Inferior parietal cortex (tissue), 1 donor: ENCODE measurements around the gene DOCK6.

Source experiments
- DNase-seq: peaks from one replicate; pipeline ENCODE4 v3.0.0-alpha.2; 2016; ENCODE audit errors: extremely low spot score

Gene DOCK6

DNA sequence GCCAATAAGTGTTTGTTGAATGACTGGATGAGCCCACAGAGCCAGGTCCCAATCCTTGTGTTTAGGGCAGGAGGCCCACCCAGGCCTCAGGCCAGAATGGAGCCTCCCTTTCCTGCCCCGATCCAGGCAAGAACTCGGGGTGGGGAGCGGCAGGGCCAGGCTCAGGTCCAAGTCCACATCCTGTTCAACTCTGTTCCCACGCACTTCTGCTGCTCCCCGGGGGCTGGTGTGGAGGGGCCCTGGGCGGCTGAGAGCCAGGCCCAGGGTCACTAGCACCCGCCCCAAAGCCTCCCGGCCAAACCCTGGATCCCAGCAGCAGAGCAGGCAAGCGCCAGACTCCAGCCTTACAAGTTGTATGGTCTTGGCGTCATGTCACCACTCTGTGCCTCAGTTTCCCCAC is 14.9 kb downstream of the DOCK6 start:
- DNase-seq = no peak

- DNase-seq = no peak
Observed at GRCh38 chr19:11246941-11247340, 15.4 kb downstream of the DOCK6 start.

- no peak for DNase-seq
Observed at GRCh38 chr19:11244846-11245589, 17.3 kb downstream of the DOCK6 start.

DNA sequence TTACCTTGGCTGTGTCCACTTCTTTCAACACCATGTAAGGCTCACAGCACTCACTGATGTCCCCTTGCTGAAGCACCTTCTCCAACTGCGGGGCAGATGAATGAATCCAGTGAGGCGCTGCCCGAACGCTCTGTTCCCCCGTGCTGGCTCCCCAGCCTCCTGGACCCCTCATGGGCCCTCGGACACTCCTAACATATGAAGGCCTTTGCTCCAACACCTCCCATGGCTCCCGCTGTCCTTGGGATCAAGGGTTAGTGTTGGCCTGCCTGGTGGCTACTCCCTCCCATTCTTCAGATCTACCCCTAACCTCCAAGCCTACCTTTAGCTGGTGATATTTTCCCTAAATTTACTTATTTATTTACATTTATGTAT is 18.5 kb downstream of the DOCK6 start:
- no peak for DNase-seq

GRCh38 chr19:11242864-11243797 is 19.2 kb downstream of the DOCK6 start:
- DNase-seq = peak; percentile 59

DNA sequence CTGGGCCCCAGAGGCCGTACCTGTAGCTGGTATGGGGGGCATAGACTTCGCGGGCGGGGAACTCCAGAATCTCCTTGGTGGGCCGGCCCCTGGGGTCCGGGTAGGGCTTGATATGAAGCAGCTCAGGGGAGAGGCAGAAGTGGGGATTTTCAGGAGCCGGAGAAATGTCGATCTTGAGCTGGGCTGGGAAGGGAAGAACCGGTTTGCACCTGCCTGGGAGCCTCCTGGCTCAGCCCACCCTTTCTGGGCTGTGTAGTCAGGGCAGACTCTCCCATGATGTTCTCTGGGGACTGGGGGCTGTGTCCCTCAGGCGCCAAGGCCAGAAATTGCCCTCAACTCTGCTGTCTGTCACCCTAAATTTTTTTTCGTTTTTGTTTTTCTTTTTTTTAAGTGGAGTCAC is 20.3 kb downstream of the DOCK6 start:
- DNase-seq = no peak

DNA sequence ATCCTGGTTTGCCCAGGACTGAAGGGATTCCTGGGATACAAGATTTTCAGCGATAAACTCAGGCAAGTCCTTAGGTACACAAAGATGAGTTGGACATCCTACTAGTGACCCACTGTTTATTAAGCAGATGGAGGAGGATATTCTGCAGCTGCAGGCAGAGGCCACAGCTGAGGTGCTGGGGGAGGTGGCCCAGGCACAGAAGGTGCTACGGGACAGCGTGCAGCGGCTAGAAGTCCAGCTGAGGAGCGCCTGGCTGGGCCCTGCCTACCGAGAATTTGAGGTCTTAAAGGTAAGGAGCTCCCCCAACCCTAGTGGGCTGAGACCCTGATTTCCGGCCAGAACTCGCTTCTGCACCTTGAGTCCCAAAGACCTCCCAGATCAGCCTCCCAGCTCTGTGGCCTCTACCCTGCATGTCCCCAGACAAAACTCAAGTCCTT is 22.3 kb downstream of the DOCK6 start:
- DNase-seq = no peak

DNA sequence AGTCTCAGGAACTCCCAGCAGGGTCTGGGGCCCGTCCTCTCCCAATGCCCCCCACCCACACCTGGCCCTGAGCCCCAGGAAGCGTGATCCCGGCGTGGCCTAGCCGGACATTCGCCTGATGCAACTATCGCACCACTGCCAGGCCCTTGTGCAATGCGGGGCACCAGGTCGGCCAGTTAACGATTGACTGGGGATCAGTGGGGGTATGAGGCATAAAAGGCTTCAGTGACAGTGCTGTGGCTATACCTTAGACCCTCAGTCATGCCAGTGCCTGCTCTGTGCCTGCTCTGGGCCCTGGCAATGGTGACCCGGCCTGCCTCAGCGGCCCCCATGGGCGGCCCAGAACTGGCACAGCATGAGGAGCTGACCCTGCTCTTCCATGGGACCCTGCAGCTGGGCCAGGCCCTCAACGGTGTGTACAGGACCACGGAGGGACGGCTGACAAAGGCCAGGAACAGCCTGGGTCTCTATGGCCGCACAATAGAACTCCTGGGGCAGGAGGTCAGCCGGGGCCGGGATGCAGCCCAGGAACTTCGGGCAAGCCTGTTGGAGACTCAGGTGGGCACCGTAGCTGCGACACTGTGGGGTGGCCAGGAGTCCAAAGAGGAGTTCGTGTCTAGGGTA is 22.8 kb downstream of the DOCK6 start, which contains the start of gene ANGPTL8:
TSS of gene ANGPTL8 (plus strand) at position 243 of the 624 bp plus-strand sequence. CDS start at position 262, 19 bp downstream.
- DNase-seq = no peak

DNA sequence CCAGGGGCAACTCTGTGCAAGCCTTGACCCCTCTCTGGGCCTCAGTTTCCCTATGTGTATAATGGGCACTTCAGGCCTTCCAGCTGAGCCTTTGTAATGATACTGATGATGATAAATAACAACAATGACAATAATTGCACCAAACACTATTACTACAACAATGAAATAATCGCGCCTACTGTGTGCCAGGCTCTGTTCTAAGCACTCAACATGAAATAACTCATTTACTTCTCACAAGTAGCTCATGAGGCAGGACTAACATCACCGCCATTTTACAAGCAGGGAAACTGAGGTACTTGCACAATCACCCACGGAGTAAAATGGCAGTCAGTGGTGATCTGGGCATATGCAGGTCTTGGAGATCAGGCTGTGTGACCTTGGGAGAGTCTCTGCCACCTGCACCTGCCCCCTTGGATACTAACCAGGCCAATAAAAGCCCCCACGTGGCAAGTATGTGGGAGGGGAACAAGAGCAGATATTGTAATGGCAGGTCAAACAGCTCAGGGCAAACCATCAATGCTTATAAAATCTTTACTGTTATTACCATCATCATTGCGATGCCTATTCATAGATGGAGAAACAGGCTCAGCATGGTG is 23.4 kb downstream of the DOCK6 start:
- no peak for DNase-seq

DNA sequence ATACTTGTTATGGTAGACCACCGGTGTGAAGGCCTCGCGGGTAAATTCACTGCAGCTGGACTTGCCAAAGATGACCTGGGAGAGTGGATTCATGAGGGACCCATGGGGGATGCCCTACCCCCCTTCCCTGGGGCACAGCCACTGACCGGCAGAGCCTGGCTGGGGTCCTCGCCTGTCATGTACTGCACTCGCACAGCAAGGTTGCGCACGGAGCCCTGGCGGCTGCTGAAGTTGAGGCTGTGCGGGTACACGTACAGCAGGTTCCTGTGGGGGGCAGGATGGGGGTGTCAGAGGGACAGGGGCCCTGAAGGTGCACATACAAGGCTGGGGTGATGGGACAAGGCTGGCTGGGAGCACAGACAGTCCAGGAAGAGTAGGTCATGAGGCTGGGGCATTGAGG is 24.3 kb downstream of the DOCK6 start:
- DNase-seq = no peak

GRCh38 chr19:11237321-11237720 is 25.0 kb downstream of the DOCK6 start:
- DNase-seq = no peak

DNA sequence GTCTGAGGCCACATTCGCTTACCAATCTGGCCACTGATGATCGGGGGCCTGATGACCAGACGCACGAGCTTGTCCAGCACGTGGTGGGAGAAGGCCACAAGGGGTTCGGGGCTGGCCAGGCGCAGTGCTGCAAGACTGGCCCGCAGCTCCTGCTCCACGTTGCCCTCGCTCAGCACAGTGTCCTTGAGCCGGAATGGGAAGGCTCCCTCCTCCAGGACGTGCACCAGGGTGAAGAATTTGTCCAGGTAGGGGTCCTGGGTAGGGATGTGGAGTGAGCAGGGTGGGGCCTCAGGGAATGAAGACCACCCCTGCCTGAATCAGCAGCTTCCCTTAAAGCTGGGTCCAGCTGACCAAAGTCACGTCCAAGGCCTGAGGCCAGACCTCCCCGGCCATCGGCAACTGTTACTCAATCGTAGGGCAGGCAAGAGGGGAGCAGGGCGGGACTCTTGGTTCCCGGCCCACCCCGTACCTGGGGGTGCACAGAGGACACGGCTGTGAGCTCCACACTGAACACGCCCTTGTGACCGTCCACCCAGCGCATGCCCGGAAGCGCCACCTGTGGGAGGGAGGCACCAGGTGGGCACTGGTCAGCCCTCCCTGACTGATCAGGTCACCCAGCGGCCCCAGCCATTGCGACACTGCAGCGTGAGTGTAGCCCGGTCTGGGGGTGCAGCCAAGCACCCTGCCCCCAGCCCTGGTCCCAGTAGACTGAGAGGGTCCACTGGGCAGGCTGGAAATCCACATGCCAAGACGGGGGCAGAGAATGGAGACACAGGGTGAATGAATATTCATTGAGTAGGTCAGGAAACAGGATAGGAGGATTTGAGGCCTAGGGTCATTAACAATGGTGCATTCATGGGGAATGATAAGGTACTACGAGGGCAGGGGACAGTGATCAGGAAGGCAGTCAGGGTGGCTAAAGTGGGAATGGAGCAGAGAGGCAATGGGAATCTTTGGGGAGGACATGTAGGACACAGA is 25.7 kb downstream of the DOCK6 start:
- DNase-seq = no peak

GRCh38 chr19:11234486-11235075 is 27.7 kb downstream of the DOCK6 start:
- DNase-seq = no peak

DNA sequence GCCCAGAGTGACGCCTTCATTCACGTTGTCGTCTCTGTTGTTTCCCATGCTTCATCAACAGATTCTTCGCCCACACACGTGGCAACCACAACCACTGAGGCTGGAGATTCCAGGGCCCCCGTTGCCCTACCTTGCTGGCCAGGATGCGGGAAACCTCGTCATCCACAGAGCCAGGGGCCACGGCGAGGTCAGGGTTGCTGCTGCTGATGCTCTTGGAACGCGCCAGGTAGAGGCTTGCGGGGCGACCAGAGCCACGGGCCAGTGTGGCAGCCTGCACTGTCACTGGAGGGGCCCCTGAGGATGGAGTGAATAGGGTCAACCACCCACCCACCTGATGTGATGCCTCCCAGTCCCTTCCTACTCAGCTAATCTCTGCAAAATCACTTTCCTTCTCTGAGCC is 29.3 kb downstream of the DOCK6 start:
- no peak for DNase-seq

GRCh38 chr19:11232555-11232954 is 29.8 kb downstream of the DOCK6 start:
- no peak for DNase-seq

DNA sequence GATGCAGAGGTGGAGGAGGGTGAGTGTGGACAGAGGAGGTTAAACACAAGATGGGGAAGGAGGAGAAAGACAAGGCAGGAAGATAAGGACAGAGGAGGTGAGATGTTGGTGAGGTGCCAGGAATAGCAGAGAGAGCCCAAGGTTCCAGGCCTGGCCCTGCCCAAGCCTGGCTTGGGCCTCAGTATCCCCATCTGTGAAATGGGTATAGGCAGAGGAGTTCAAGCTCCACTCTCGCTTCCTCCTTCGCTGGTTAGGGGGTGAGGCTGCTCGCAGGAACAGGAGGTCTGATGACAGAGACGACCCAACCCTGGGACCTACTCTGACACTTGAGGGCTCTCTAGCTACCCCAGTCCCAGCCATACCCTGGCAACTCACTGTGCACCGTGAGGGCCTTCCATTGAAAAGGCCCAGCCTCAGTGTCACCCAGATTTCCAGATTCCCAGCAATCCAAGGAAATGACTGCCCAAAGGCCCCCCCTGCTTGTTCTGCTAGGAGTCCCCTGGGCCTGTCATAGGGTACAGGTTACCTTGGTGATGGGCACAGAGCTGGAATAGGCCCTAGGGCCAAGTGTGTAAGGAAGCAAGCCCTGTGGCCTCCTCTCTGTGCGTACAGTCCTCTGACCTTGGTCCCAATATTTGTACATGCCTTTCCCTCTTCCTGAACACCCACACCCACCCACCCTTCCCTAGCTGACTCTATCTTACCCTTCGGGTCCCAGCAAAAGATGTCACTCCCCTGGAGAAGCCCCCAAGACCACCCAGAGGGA is 31.5 kb downstream of the DOCK6 start:
- DNase-seq = no peak

DNA sequence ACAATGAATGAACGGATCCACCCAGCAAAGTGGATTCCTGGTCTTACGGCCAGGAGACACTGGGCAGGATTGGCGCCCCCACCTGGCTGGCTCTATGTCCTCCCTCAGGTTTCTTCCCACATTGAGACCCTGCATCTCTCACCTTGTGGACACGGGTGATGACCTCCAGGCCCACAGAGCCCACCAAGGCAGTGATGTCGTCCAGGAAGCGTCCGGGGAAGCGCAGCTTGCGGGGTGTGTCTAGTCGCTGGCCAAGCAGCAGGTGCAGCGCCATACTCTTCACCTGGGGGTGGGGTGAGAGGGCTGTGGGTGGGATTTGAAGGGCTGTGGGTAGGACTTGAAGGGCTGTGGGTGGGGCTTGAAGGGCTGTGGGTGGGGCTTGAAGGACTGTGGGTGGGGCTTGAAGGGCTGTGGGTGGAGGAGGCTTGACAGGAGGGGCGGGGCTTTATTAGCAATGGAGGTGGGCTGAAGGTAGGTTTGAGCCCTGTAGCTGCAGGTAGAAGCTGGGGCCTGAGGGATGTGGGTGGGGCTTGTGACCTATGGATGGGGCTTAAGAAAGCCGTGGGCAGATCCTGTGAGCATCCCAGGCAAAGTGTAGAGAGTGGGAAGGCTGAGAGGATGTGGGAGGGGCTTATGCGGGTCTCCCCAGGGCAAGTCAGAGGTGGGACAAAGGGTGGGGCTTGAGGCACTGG is 35.0 kb downstream of the DOCK6 start:
- DNase-seq = no peak

DNA sequence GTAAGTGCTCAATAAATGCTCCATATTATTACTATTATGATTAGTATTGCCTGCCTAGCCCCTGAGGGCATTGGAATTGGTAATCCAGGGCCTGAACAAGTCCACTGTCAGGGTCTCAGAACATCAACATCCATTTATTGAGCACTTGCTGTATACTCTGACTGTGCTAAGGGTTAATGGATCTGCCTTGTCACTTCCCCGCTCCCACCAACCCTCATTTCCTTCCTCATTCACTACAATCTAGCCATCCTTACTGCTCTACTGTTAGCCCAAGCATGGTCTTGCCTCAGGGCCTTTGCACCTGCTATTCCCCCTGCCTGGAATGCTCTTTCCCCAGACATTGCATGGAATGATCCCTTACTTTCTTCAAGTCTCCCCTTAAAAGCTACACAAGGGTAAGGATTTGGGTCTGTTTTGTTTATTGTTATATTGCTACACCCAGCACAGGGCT is 35.6 kb downstream of the DOCK6 start:
- DNase-seq = no peak

GRCh38 chr19:11225815-11226214 is 36.5 kb downstream of the DOCK6 start:
- DNase-seq = no peak
